ENCODE data around the gene DRAXIN.

DRAXIN gene

GRCh38 chr1:11695861-11696260, 4.4 kb downstream of the DRAXIN start:
- Histone ChIP-seq H3K4me1 (ENCODE audit: low read depth, poor library complexity, severe bottlenecking) (no peaks in the 10 kb centered on the region), H3K36me3 (ENCODE audit: insufficient read depth) (no peaks in the 10 kb centered on the region), H3K27me3 (ENCODE audit: insufficient read depth, low read depth) (peaks cover 81% of the 10 kb centered on the region), H3K79me2 (ENCODE audit: insufficient read depth, low read depth) (no peaks in the 10 kb centered on the region), H4K20me1 (ENCODE audit: insufficient read depth) (no peaks in the 10 kb centered on the region), H3K4me2 (no peak overlapping the region), H3K27ac (no peak overlapping the region), H3K9ac (no peak overlapping the region), H2AFZ (ENCODE audit: low read depth) (no peak overlapping the region), H3K4me3 (IDR thresholded peaks at IDR 0.05; ENCODE audit: insufficient read depth, low read depth, low read length) (no peak overlapping the region)
- TF ChIP-seq, protein P1, sequence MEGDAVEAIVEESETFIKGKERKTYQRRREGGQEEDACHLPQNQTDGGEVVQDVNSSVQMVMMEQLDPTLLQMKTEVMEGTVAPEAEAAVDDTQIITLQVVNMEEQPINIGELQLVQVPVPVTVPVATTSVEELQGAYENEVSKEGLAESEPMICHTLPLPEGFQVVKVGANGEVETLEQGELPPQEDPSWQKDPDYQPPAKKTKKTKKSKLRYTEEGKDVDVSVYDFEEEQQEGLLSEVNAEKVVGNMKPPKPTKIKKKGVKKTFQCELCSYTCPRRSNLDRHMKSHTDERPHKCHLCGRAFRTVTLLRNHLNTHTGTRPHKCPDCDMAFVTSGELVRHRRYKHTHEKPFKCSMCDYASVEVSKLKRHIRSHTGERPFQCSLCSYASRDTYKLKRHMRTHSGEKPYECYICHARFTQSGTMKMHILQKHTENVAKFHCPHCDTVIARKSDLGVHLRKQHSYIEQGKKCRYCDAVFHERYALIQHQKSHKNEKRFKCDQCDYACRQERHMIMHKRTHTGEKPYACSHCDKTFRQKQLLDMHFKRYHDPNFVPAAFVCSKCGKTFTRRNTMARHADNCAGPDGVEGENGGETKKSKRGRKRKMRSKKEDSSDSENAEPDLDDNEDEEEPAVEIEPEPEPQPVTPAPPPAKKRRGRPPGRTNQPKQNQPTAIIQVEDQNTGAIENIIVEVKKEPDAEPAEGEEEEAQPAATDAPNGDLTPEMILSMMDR (conservative IDR thresholded peaks at IDR 0.05; ENCODE audit: low read depth, low read length): no peak

- Histone ChIP-seq H4K20me1 (ENCODE audit: insufficient read depth) (no peaks in the 10 kb centered on the region), H3K27ac (no peak overlapping the region), H3K4me1 (ENCODE audit: low read depth, poor library complexity, severe bottlenecking) (no peaks in the 10 kb centered on the region), H3K4me3 (IDR thresholded peaks at IDR 0.05; ENCODE audit: insufficient read depth, low read depth, low read length) (no peak overlapping the region), H3K36me3 (ENCODE audit: insufficient read depth) (no peaks in the 10 kb centered on the region), H3K79me2 (ENCODE audit: insufficient read depth, low read depth) (no peaks in the 10 kb centered on the region), H3K27me3 (ENCODE audit: insufficient read depth, low read depth) (peaks cover 86% of the 10 kb centered on the region), H2AFZ (ENCODE audit: low read depth) (no peak overlapping the region), H3K4me2 (no peak overlapping the region), H3K9ac (no peak overlapping the region)
- TF ChIP-seq, protein P1 (conservative IDR thresholded peaks at IDR 0.05; ENCODE audit: low read depth, low read length): no peak
Observed at GRCh38 chr1:11697188-11697892, 5.8 kb downstream of the DRAXIN start.

GRCh38 chr1:11697893-11698210, 6.3 kb downstream of the DRAXIN start:
- no peak overlapping the region for H3K27ac ChIP-seq
- no peak overlapping the region for H3K4me2 ChIP-seq
- H3K36me3 ChIP-seq (ENCODE audit: insufficient read depth): no peaks in the 10 kb centered on the region
- TF ChIP-seq, protein P1 (conservative IDR thresholded peaks at IDR 0.05; ENCODE audit: low read depth, low read length): no peak
- H3K9ac ChIP-seq: no peak overlapping the region
- H4K20me1 ChIP-seq (ENCODE audit: insufficient read depth): no peaks in the 10 kb centered on the region
- no peaks in the 10 kb centered on the region for H3K4me1 ChIP-seq (ENCODE audit: low read depth, poor library complexity, severe bottlenecking)
- H3K79me2 ChIP-seq (ENCODE audit: insufficient read depth, low read depth): no peaks in the 10 kb centered on the region
- H2AFZ ChIP-seq (ENCODE audit: low read depth): no peak overlapping the region
- no peak overlapping the region for H3K4me3 ChIP-seq (IDR thresholded peaks at IDR 0.05; ENCODE audit: insufficient read depth, low read depth, low read length)
- H3K27me3 ChIP-seq (ENCODE audit: insufficient read depth, low read depth): peaks cover 86% of the 10 kb centered on the region

GRCh38 chr1:11700601-11701467, 9.3 kb downstream of the DRAXIN start:
- no peak overlapping the region for H2AFZ ChIP-seq (ENCODE audit: low read depth)
- H3K9ac ChIP-seq: no peak overlapping the region
- H3K79me2 ChIP-seq (ENCODE audit: insufficient read depth, low read depth): no peaks in the 10 kb centered on the region
- no peaks in the 10 kb centered on the region for H3K36me3 ChIP-seq (ENCODE audit: insufficient read depth)
- H3K4me3 ChIP-seq (IDR thresholded peaks at IDR 0.05; ENCODE audit: insufficient read depth, low read depth, low read length): no peak overlapping the region
- H4K20me1 ChIP-seq (ENCODE audit: insufficient read depth): no peaks in the 10 kb centered on the region
- no peak overlapping the region for H3K4me2 ChIP-seq
- TF ChIP-seq, protein P1 (conservative IDR thresholded peaks at IDR 0.05; ENCODE audit: low read depth, low read length): no peak
- no peaks in the 10 kb centered on the region for H3K4me1 ChIP-seq (ENCODE audit: low read depth, poor library complexity, severe bottlenecking)
- H3K27ac ChIP-seq: no peak overlapping the region
- H3K27me3 ChIP-seq (ENCODE audit: insufficient read depth, low read depth): peaks cover 89% of the 10 kb centered on the region

Data from KMS-11 (cell line).